HEK293 (cell line): ENCODE results near the gene CCDC85C.

Experiments used
- BCL11B ChIP-seq: fragments of 450-650 bp; formaldehyde crosslinking; IDR thresholded peaks from 2 replicates; pipeline ENCODE4 v1.5.1; 2016; ENCODE audit warnings: low read depth, missing biosample characterization, missing genetic modification characterization
- ELK4 ChIP-seq: IDR thresholded peaks from 2 replicates; pipeline ENCODE4 v1.6.1; 2011; ENCODE audit warnings: mild to moderate bottlenecking, low read depth, low read length, borderline replicate concordance
- GLIS2 ChIP-seq: fragments of 450-650 bp; formaldehyde crosslinking; IDR thresholded peaks from 2 replicates; pipeline ENCODE4 v1.5.1; 2016; ENCODE audit warnings: missing biosample characterization, missing genetic modification characterization
- KLF16 ChIP-seq: fragments of 450-650 bp; formaldehyde crosslinking; IDR thresholded peaks from 2 replicates; pipeline ENCODE4 v1.5.1; 2017; ENCODE audit warnings: missing biosample characterization, missing genetic modification characterization
- SETDB1 ChIP-seq: IDR thresholded peaks from one replicate; pipeline ENCODE4 v1.6.1; 2017; ENCODE audit warnings: mild to moderate bottlenecking, low read length, moderate library complexity, mixed read lengths; ENCODE audit not compliant: insufficient read length
- SP7 ChIP-seq: fragments of 450-650 bp; formaldehyde crosslinking; IDR thresholded peaks from 2 replicates; pipeline ENCODE4 v1.5.1; 2016; ENCODE audit warnings: missing biosample characterization, missing genetic modification characterization
- ZEB2 ChIP-seq: fragments of 450-650 bp; formaldehyde crosslinking; IDR thresholded peaks from 2 replicates; pipeline ENCODE4 v1.5.1; 2016; ENCODE audit warnings: missing biosample characterization, missing genetic modification characterization
- ZNF248 ChIP-seq: fragments of 450-650 bp; formaldehyde crosslinking; IDR thresholded peaks from 2 replicates; pipeline ENCODE4 v1.5.1; 2017; ENCODE audit warnings: missing biosample characterization, missing genetic modification characterization
- ZNF354C ChIP-seq: fragments of 450-650 bp; formaldehyde crosslinking; IDR thresholded peaks from 2 replicates; pipeline ENCODE4 v1.5.1; 2016; ENCODE audit warnings: missing biosample characterization, missing genetic modification characterization, low read depth, borderline replicate concordance
- ZNF394 ChIP-seq: fragments of 450-650 bp; formaldehyde crosslinking; IDR thresholded peaks from 2 replicates; pipeline ENCODE4 v1.5.1; 2016; ENCODE audit warnings: missing biosample characterization, missing genetic modification characterization, mild to moderate bottlenecking, moderate library complexity, borderline replicate concordance
- ZNF404 ChIP-seq: fragments of 450-650 bp; formaldehyde crosslinking; IDR thresholded peaks from 2 replicates; pipeline ENCODE4 v1.5.1; 2017; ENCODE audit warnings: missing biosample characterization, missing genetic modification characterization
- ZNF426 ChIP-seq: fragments of 450-650 bp; formaldehyde crosslinking; IDR thresholded peaks from 2 replicates; pipeline ENCODE4 v1.5.1; 2017; ENCODE audit warnings: missing biosample characterization, missing genetic modification characterization, mild to moderate bottlenecking, inconsistent platforms, moderate library complexity
- ZNF433 ChIP-seq: fragments of 450-650 bp; formaldehyde crosslinking; IDR thresholded peaks from 2 replicates; pipeline ENCODE4 v1.5.1; 2016; ENCODE audit warnings: missing biosample characterization, missing genetic modification characterization, low read depth
- ZNF473 ChIP-seq: fragments of 450-650 bp; formaldehyde crosslinking; IDR thresholded peaks from 2 replicates; pipeline ENCODE4 v1.5.1; 2017; ENCODE audit warnings: missing biosample characterization, missing genetic modification characterization
- ZNF501 ChIP-seq: fragments of 450-650 bp; formaldehyde crosslinking; IDR thresholded peaks from 2 replicates; pipeline ENCODE4 v1.5.1; 2016; ENCODE audit warnings: missing biosample characterization, missing genetic modification characterization
- ZNF529 ChIP-seq: fragments of 450-650 bp; formaldehyde crosslinking; IDR thresholded peaks from 2 replicates; pipeline ENCODE4 v1.5.1; 2017; ENCODE audit warnings: missing genetic modification characterization, missing biosample characterization; ENCODE audit not compliant: insufficient replicate concordance
- ZNF600 ChIP-seq: fragments of 450-650 bp; formaldehyde crosslinking; IDR thresholded peaks from 2 replicates; pipeline ENCODE4 v1.5.1; 2016; ENCODE audit warnings: missing biosample characterization, missing genetic modification characterization
- ZNF624 ChIP-seq: fragments of 450-650 bp; formaldehyde crosslinking; IDR thresholded peaks from 2 replicates; pipeline ENCODE4 v1.5.1; 2017; ENCODE audit warnings: missing biosample characterization, missing genetic modification characterization
- ZNF658 ChIP-seq: fragments of 450-650 bp; formaldehyde crosslinking; IDR thresholded peaks from 2 replicates; pipeline ENCODE4; 2016; ENCODE audit warnings: missing biosample characterization, missing genetic modification characterization
- ZNF76 ChIP-seq: fragments of 450-650 bp; formaldehyde crosslinking; IDR thresholded peaks from 2 replicates; pipeline ENCODE4; 2016; ENCODE audit warnings: low read depth, missing biosample characterization, missing genetic modification characterization, borderline replicate concordance
- ZNF785 ChIP-seq: fragments of 450-650 bp; formaldehyde crosslinking; IDR thresholded peaks from 2 replicates; pipeline ENCODE4 v1.5.1; 2016; ENCODE audit warnings: missing biosample characterization, missing genetic modification characterization
- ZSCAN4 ChIP-seq: fragments of 450-650 bp; formaldehyde crosslinking; IDR thresholded peaks from 2 replicates; pipeline ENCODE4 v1.5.1; 2017; ENCODE audit warnings: missing biosample characterization, missing genetic modification characterization
- TF ChIP-seq, protein P1 (sequence below): sonication (generic); formaldehyde crosslinking; IDR thresholded peaks from 2 replicates; pipeline ENCODE4 v1.8.1; 2022; ENCODE audit warnings: mild to moderate bottlenecking, moderate library complexity, missing genetic modification reagents
- TF ChIP-seq, protein P2 (sequence below): fragments of 450-650 bp; formaldehyde crosslinking; IDR thresholded peaks from 2 replicates; pipeline ENCODE4 v1.5.1; 2017; ENCODE audit warnings: missing biosample characterization, missing genetic modification characterization
- TF ChIP-seq, protein P3 (sequence below): fragments of 450-650 bp; formaldehyde crosslinking; optimal IDR thresholded peaks from 2 replicates; pipeline ENCODE3; 2016; ENCODE audit warnings: missing biosample characterization, mild to moderate bottlenecking, missing genetic modification characterization
- TF ChIP-seq, protein P4 (sequence below): fragments of 450-650 bp; formaldehyde crosslinking; IDR thresholded peaks from 2 replicates; pipeline ENCODE4 v1.5.1; 2016; ENCODE audit warnings: missing biosample characterization, missing genetic modification characterization
- TF ChIP-seq, protein P5 (sequence below): fragments of 450-650 bp; formaldehyde crosslinking; IDR thresholded peaks from 2 replicates; pipeline ENCODE4 v1.5.1; 2016; ENCODE audit warnings: missing biosample characterization, missing genetic modification characterization

Gene CCDC85C

GRCh38 chr14:99628887-99629618 is 25.0 kb upstream of the CCDC85C start (continued):
- TF ChIP-seq, protein P1, sequence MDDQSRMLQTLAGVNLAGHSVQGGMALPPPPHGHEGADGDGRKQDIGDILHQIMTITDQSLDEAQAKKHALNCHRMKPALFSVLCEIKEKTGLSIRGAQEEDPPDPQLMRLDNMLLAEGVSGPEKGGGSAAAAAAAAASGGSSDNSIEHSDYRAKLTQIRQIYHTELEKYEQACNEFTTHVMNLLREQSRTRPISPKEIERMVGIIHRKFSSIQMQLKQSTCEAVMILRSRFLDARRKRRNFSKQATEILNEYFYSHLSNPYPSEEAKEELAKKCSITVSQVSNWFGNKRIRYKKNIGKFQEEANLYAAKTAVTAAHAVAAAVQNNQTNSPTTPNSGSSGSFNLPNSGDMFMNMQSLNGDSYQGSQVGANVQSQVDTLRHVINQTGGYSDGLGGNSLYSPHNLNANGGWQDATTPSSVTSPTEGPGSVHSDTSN (CRISPR knock-in tag) = no peak
- TF ChIP-seq ZNF658 (tag by site-specific recombination) = no peak
- no peak for TF ChIP-seq ZNF529 (tag by site-specific recombination)
- no peak for TF ChIP-seq ZNF248
- no peak for TF ChIP-seq ZNF426 (tag by site-specific recombination)
- TF ChIP-seq GLIS2 = peak; percentile 91
- TF ChIP-seq ZNF76 (tag by site-specific recombination) = no peak
- TF ChIP-seq ZEB2 (tag by site-specific recombination) = peak; percentile 41
- peak; percentile 62; the same call in 1 of the 2 replicates for TF ChIP-seq ZNF600
- TF ChIP-seq, protein P2, sequence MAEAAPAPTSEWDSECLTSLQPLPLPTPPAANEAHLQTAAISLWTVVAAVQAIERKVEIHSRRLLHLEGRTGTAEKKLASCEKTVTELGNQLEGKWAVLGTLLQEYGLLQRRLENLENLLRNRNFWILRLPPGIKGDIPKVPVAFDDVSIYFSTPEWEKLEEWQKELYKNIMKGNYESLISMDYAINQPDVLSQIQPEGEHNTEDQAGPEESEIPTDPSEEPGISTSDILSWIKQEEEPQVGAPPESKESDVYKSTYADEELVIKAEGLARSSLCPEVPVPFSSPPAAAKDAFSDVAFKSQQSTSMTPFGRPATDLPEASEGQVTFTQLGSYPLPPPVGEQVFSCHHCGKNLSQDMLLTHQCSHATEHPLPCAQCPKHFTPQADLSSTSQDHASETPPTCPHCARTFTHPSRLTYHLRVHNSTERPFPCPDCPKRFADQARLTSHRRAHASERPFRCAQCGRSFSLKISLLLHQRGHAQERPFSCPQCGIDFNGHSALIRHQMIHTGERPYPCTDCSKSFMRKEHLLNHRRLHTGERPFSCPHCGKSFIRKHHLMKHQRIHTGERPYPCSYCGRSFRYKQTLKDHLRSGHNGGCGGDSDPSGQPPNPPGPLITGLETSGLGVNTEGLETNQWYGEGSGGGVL (tag by site-specific recombination) = no peak
- TF ChIP-seq, protein P3, sequence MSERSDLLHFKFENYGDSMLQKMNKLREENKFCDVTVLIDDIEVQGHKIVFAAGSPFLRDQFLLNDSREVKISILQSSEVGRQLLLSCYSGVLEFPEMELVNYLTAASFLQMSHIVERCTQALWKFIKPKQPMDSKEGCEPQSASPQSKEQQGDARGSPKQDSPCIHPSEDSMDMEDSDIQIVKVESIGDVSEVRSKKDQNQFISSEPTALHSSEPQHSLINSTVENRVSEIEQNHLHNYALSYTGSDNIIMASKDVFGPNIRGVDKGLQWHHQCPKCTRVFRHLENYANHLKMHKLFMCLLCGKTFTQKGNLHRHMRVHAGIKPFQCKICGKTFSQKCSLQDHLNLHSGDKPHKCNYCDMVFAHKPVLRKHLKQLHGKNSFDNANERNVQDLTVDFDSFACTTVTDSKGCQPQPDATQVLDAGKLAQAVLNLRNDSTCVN (tag by site-specific recombination) = peak; percentile 15
- no peak for TF ChIP-seq ELK4
- no peak for TF ChIP-seq ZNF624
- TF ChIP-seq ZNF433 = no peak
- TF ChIP-seq BCL11B = no peak
- no peak for TF ChIP-seq ZNF785 (tag by site-specific recombination)
- TF ChIP-seq, protein P4, sequence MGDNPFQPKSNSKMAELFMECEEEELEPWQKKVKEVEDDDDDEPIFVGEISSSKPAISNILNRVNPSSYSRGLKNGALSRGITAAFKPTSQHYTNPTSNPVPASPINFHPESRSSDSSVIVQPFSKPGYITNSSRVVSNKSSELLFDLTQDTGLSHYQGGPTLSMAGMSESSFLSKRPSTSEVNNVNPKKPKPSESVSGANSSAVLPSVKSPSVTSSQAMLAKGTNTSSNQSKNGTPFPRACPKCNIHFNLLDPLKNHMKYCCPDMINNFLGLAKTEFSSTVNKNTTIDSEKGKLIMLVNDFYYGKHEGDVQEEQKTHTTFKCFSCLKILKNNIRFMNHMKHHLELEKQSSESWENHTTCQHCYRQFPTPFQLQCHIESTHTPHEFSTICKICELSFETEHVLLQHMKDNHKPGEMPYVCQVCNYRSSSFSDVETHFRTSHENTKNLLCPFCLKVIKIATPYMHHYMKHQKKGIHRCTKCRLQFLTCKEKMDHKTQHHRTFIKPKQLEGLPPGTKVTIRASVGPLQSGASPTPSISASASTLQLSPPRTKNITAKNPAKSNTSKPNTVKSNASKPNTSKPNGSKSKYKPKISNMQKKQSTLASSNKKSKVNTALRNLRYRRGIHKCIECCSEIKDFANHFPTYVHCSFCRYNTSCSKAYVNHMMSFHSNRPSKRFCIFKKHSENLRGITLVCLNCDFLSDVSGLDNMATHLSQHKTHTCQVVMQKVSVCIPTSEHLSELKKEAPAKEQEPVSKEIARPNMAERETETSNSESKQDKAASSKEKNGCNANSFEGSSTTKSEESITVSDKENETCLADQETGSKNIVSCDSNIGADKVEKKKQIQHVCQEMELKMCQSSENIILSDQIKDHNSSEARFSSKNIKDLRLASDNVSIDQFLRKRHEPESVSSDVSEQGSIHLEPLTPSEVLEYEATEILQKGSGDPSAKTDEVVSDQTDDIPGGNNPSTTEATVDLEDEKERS = no peak
- TF ChIP-seq, protein P5, sequence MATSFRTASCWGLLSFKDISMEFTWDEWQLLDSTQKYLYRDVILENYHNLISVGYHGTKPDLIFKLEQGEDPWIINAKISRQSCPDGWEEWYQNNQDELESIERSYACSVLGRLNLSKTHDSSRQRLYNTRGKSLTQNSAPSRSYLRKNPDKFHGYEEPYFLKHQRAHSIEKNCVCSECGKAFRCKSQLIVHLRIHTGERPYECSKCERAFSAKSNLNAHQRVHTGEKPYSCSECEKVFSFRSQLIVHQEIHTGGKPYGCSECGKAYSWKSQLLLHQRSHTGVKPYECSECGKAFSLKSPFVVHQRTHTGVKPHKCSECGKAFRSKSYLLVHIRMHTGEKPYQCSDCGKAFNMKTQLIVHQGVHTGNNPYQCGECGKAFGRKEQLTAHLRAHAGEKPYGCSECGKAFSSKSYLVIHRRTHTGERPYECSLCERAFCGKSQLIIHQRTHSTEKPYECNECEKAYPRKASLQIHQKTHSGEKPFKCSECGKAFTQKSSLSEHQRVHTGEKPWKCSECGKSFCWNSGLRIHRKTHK (tag by site-specific recombination) = no peak
- no peak for TF ChIP-seq SETDB1
- no peak for TF ChIP-seq ZNF473
- no peak for TF ChIP-seq ZSCAN4 (tag by site-specific recombination)
- 0 out of 2 replicates have a peak, but pooled peaks have one; percentile 61 for TF ChIP-seq ZNF501 (tag by site-specific recombination)
- no peak for TF ChIP-seq ZNF354C (tag by site-specific recombination)
- no peak for TF ChIP-seq ZNF394 (tag by site-specific recombination)
- TF ChIP-seq ZNF404 (tag by site-specific recombination) = no peak
- TF ChIP-seq SP7 (tag by site-specific recombination) = 0 out of 2 replicates have a peak, but pooled peaks have one; percentile 37
- 0 out of 2 replicates have a peak, but pooled peaks have one; percentile 34 for TF ChIP-seq KLF16 (tag by site-specific recombination)
